ENCODE measurements around the gene KCNG2. TPM values are rescaled to one million over a fixed set of nuclear protein-coding genes. Genes with fewer than 3 reads are reported as not detected.

Gene KCNG2
- total RNA-seq, 1 donor from 2014 or later: not detected

- Mint-ChIP-seq H3K27ac (ENCODE audit: unreplicated experiment) (no peak overlapping the region), H3K4me1 (no peaks in the 10 kb centered on the region), H3K36me3 (ENCODE audit: low read depth) (peaks cover 18% of the 10 kb centered on the region), H3K9me3 (peaks cover 22% of the 10 kb centered on the region), H3K4me3 (no peak overlapping the region), H3K27me3 (ENCODE audit: low read depth) (peaks cover 4% of the 10 kb centered on the region)
- TF ChIP-seq CTCF (conservative IDR thresholded peaks at IDR 0.05): no peak
- no peak for DNase-seq (ENCODE audit: low read depth, low spot score)
These were observed 34.3 kb upstream of the KCNG2 start for GRCh38 chr18:79763407-79763806.

- peaks cover 4% of the 10 kb centered on the region for H3K27me3 Mint-ChIP-seq (ENCODE audit: low read depth)
- TF ChIP-seq CTCF (conservative IDR thresholded peaks at IDR 0.05): no peak
- H3K4me3 Mint-ChIP-seq: no peak overlapping the region
- peaks cover 20% of the 10 kb centered on the region for H3K9me3 Mint-ChIP-seq
- H3K36me3 Mint-ChIP-seq (ENCODE audit: low read depth): peaks cover 14% of the 10 kb centered on the region
- no peaks in the 10 kb centered on the region for H3K4me1 Mint-ChIP-seq
- no peak overlapping the region for H3K27ac Mint-ChIP-seq (ENCODE audit: unreplicated experiment)
- no peak for DNase-seq (ENCODE audit: low read depth, low spot score)
These were observed 33.6 kb upstream of the KCNG2 start for GRCh38 chr18:79764131-79764530.

- Mint-ChIP-seq H3K27ac (ENCODE audit: unreplicated experiment) (no peak overlapping the region), H3K4me1 (no peaks in the 10 kb centered on the region), H3K9me3 (peaks cover 14% of the 10 kb centered on the region), H3K27me3 (ENCODE audit: low read depth) (peaks cover 4% of the 10 kb centered on the region), H3K36me3 (ENCODE audit: low read depth) (peaks cover 5% of the 10 kb centered on the region), H3K4me3 (no peak overlapping the region)
- no peak for TF ChIP-seq CTCF (conservative IDR thresholded peaks at IDR 0.05)
- DNase-seq (ENCODE audit: low read depth, low spot score): no peak
These were observed 32.1 kb upstream of the KCNG2 start for GRCh38 chr18:79765491-79766245.

- no peak overlapping the region for H3K4me3 Mint-ChIP-seq
- peaks cover 5% of the 10 kb centered on the region for H3K36me3 Mint-ChIP-seq (ENCODE audit: low read depth)
- no peak overlapping the region for H3K27ac Mint-ChIP-seq (ENCODE audit: unreplicated experiment)
- H3K9me3 Mint-ChIP-seq: peaks cover 14% of the 10 kb centered on the region
- H3K27me3 Mint-ChIP-seq (ENCODE audit: low read depth): peaks cover 4% of the 10 kb centered on the region
- H3K4me1 Mint-ChIP-seq: no peaks in the 10 kb centered on the region
- no peak for TF ChIP-seq CTCF (conservative IDR thresholded peaks at IDR 0.05)
- no peak for DNase-seq (ENCODE audit: low read depth, low spot score)
These were observed 31.4 kb upstream of the KCNG2 start for GRCh38 chr18:79766308-79766707.

GRCh38 chr18:79768745-79769144 is 29.0 kb upstream of the KCNG2 start:
- no peak for DNase-seq (ENCODE audit: low read depth, low spot score)
- peaks cover 8% of the 10 kb centered on the region for H3K27me3 Mint-ChIP-seq (ENCODE audit: low read depth)
- peaks cover 6% of the 10 kb centered on the region for H3K9me3 Mint-ChIP-seq

More at GRCh38 chr18:79768745-79769144, 29.0 kb upstream of the KCNG2 start:
- H3K27ac Mint-ChIP-seq (ENCODE audit: unreplicated experiment): no peak overlapping the region
- H3K4me3 Mint-ChIP-seq: no peak overlapping the region
- H3K4me1 Mint-ChIP-seq: no peaks in the 10 kb centered on the region
- TF ChIP-seq CTCF (conservative IDR thresholded peaks at IDR 0.05): no peak
- no peaks in the 10 kb centered on the region for H3K36me3 Mint-ChIP-seq (ENCODE audit: low read depth)
